ENCODE data around the gene KLKB1. TPM values are rescaled to one million over a fixed set of nuclear protein-coding genes. Genes with fewer than 3 reads are reported as not detected.

The KLKB1 gene
- polyA plus RNA-seq, 1 of the 3 experiments (the other 2 are of a cell fraction): 0.12 TPM

- 28% methylated on average over 6 of the region's 10 CpGs for WGBS (ENCODE audit: low lambda C conversion rate)
- Histone ChIP-seq H3K4me1 (ENCODE audit: control insufficient read depth in 1 of 2, insufficient read depth in 2 of 2, low read depth in 1 of 2, low read length in 1 of 2) (no peaks in the 10 kb centered on the region), H3K9me3 (no peaks in the 10 kb centered on the region), H3K27ac (ENCODE audit: low read depth in 2 of 2, low read length in 1 of 2) (no peak overlapping the region), H3K4me3 (ENCODE audit: low read depth in 2 of 2, low read length in 1 of 2) (no peak overlapping the region), H3K79me2 (ENCODE audit: insufficient read depth) (no peaks in the 10 kb centered on the region), H3K4me2 (no peak overlapping the region), H3K27me3 (ENCODE audit: insufficient read depth) (peaks cover 9% of the 10 kb centered on the region; the same call in 1 of the 2 replicates), H3K9me2 (no peaks in the 10 kb centered on the region), H3K9ac (no peak overlapping the region), H3K36me3 (replicated peaks in 1 of 2; ENCODE audit: control insufficient read depth in 1 of 2, insufficient read depth in 2 of 2, low read length in 1 of 2) (no peaks in the 10 kb centered on the region), H4K20me1 (ENCODE audit: insufficient read depth) (no peaks in the 10 kb centered on the region), H2AFZ (ENCODE audit: low read depth) (no peak overlapping the region), H3F3A (replicated peaks; ENCODE audit: insufficient read depth) (no peaks in the 10 kb centered on the region)
- TF ChIP-seq NRF1 (IDR thresholded peaks at IDR 0.05; ENCODE audit: low read depth, low read length): no peak
- no peak for TF ChIP-seq CTCF (IDR thresholded peaks at IDR 0.05)
- TF ChIP-seq FOXJ3 (CRISPR knock-in tag; IDR thresholded peaks at IDR 0.05): no peak
- TF ChIP-seq FOXM1 (IDR thresholded peaks at IDR 0.05; ENCODE audit: low read depth): no peak
- no peak for TF ChIP-seq CHD2 (IDR thresholded peaks at IDR 0.05; ENCODE audit: low read length, partially characterized antibody)
- TF ChIP-seq TCF12 (IDR thresholded peaks at IDR 0.05): no peak
- no peak for TF ChIP-seq TEAD4 (IDR thresholded peaks at IDR 0.05; ENCODE audit: borderline replicate concordance, insufficient read depth)
- ChIA-PET POLR2A (no interaction called here), CTCF (interaction anchor here (1.0 to 1.2 kb wide), 2 partner anchors 8 to 296 kb away, joined by 3 to 4 read pairs; no protein-coding TSS in a partner anchor)
- no peak for DNase-seq
Measured at GRCh38 chr4:186291256-186291890, 64.1 kb downstream of the KLKB1 start.

GRCh38 chr4:186294160-186294559, 66.9 kb downstream of the KLKB1 start:
- DNase-seq: no peak
- Histone ChIP-seq H3K4me3 (ENCODE audit: low read depth in 2 of 2, low read length in 1 of 2) (no peak overlapping the region), H3F3A (replicated peaks; ENCODE audit: insufficient read depth) (no peaks in the 10 kb centered on the region), H3K27ac (ENCODE audit: low read depth in 2 of 2, low read length in 1 of 2) (no peak overlapping the region), H3K4me2 (no peak overlapping the region), H3K9me2 (no peaks in the 10 kb centered on the region), H3K36me3 (replicated peaks in 1 of 2; ENCODE audit: control insufficient read depth in 1 of 2, insufficient read depth in 2 of 2, low read length in 1 of 2) (no peaks in the 10 kb centered on the region), H3K4me1 (ENCODE audit: control insufficient read depth in 1 of 2, insufficient read depth in 2 of 2, low read depth in 1 of 2, low read length in 1 of 2) (no peaks in the 10 kb centered on the region), H3K9ac (no peak overlapping the region), H3K27me3 (ENCODE audit: insufficient read depth) (peaks cover 15% of the 10 kb centered on the region; the same call in 1 of the 2 replicates), H3K9me3 (no peaks in the 10 kb centered on the region), H2AFZ (ENCODE audit: low read depth) (no peak overlapping the region), H4K20me1 (ENCODE audit: insufficient read depth) (no peaks in the 10 kb centered on the region), H3K79me2 (ENCODE audit: insufficient read depth) (no peaks in the 10 kb centered on the region)
- 42% methylated on average over 9 of the region's 9 CpGs for WGBS (ENCODE audit: low lambda C conversion rate)
- no peak for TF ChIP-seq MAX (IDR thresholded peaks at IDR 0.05; ENCODE audit: low read depth)
- TF ChIP-seq EZH2phosphoT487 (IDR thresholded peaks at IDR 0.05; ENCODE audit: borderline replicate concordance, low read depth): no peak
- no peak for TF ChIP-seq USF2 (IDR thresholded peaks at IDR 0.05; ENCODE audit: borderline replicate concordance, low read depth, low read length)
- no peak for TF ChIP-seq TAF1 (IDR thresholded peaks at IDR 0.05; ENCODE audit: borderline replicate concordance, low read depth, low read length)
- no peak for TF ChIP-seq ELF1 (IDR thresholded peaks at IDR 0.05)
- TF ChIP-seq FOXJ3 (CRISPR knock-in tag; IDR thresholded peaks at IDR 0.05): no peak
- no peak for TF ChIP-seq NFIC (IDR thresholded peaks at IDR 0.05; ENCODE audit: borderline replicate concordance)
- POLR2A ChIA-PET: no interaction called here
- CTCF ChIA-PET: interaction anchor here (10.1 kb wide), 1 partner anchor 292 kb away, joined by 97 read pairs; no protein-coding TSS in a partner anchor

All from SK-N-SH (cell line).